Neural cell (in vitro differentiated cells): Measurements from ENCODE around the gene TMEM132C.

ENCODE experiments used
- CTCF ChIP-seq: fragments of 450-650 bp; IDR thresholded peaks from 2 replicates; pipeline ENCODE4 v1.5.1; 2014; ENCODE audit warnings: antibody characterized with exemption, mild to moderate bottlenecking, moderate library complexity; ENCODE audit not compliant: poor library complexity, severe bottlenecking
- EP300 ChIP-seq: fragments of 450-650 bp; conservative IDR thresholded peaks from 2 replicates; pipeline ENCODE4 v1.6.1; 2014; ENCODE audit warnings: antibody characterized with exemption, mild to moderate bottlenecking, moderate library complexity; ENCODE audit not compliant: poor library complexity, severe bottlenecking
- EZH2 ChIP-seq: fragments of 200-600, 300-800 bp; shearing (Covaris generic), sonication (generic); IDR thresholded peaks from 2 replicates; pipeline ENCODE4 v1.6.1; 2014; ENCODE audit warnings: antibody characterized with exemption, low read length, borderline replicate concordance, mild to moderate bottlenecking; ENCODE audit not compliant: insufficient read depth, poor library complexity, severe bottlenecking
- MXI1 ChIP-seq: fragments of 450-650 bp; conservative IDR thresholded peaks from 2 replicates; pipeline ENCODE4 v1.6.1; 2014; ENCODE audit warnings: antibody characterized with exemption, mild to moderate bottlenecking; ENCODE audit not compliant: poor library complexity, severe bottlenecking
- POLR2AphosphoS5 ChIP-seq: IDR thresholded peaks from 2 replicates; pipeline ENCODE4 v1.6.1; 2012
- RAD21 ChIP-seq: fragments of 450-650 bp; conservative IDR thresholded peaks from 2 replicates; pipeline ENCODE4 v1.6.1; 2014; ENCODE audit warnings: antibody characterized with exemption, mild to moderate bottlenecking, moderate library complexity
- REST ChIP-seq: IDR thresholded peaks from 2 replicates; pipeline ENCODE4 v1.6.1; 2012; ENCODE audit warnings: borderline replicate concordance
- TAF1 ChIP-seq: IDR thresholded peaks from 2 replicates; pipeline ENCODE4 v1.6.1; 2012; ENCODE audit warnings: low read depth

GRCh38 chr12:128513831-128514230, 246.9 kb downstream of the TMEM132C start:
- TF ChIP-seq CTCF: no peak
- TF ChIP-seq TAF1: no peak
- TF ChIP-seq RAD21: no peak
- no peak for TF ChIP-seq POLR2AphosphoS5
- TF ChIP-seq MXI1: no peak
- no peak for TF ChIP-seq REST
- no peak for TF ChIP-seq EP300
- TF ChIP-seq EZH2: no peak
